ENCODE results near the gene STAM2.
"Not testable (repeated sequence)": the region's sequence is repeated elsewhere in the genome, so short reads cannot be mapped to it uniquely, and the experiment has no call there.

The STAM2 gene

DNA sequence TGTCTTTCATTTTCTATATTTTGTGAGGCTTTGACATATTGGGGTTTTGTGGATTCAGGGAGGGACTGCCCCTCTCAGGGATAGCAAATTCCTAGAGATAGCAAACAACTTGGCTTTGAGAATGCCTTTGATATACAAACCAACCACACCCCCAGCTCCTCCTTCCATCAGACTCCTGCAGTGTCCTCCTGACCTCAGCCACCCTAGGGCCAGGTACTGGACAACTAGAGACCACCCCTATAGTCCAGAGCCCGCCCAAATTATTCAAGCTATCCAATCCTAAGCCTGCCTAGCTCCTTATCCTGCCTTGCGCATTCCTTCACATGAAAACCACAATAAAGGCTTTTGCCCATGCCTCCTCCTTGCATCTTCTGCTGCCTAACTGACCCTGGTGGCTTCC is 22.9 kb upstream of the STAM2 start:
- TF ChIP-seq, protein P1, sequence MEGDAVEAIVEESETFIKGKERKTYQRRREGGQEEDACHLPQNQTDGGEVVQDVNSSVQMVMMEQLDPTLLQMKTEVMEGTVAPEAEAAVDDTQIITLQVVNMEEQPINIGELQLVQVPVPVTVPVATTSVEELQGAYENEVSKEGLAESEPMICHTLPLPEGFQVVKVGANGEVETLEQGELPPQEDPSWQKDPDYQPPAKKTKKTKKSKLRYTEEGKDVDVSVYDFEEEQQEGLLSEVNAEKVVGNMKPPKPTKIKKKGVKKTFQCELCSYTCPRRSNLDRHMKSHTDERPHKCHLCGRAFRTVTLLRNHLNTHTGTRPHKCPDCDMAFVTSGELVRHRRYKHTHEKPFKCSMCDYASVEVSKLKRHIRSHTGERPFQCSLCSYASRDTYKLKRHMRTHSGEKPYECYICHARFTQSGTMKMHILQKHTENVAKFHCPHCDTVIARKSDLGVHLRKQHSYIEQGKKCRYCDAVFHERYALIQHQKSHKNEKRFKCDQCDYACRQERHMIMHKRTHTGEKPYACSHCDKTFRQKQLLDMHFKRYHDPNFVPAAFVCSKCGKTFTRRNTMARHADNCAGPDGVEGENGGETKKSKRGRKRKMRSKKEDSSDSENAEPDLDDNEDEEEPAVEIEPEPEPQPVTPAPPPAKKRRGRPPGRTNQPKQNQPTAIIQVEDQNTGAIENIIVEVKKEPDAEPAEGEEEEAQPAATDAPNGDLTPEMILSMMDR (IDR thresholded peaks at IDR 0.05) = no peak
- no peak overlapping the region for H3K27ac ChIP-seq
- H3K79me2 ChIP-seq = no peaks in the 10 kb centered on the region
- H3K27me3 ChIP-seq (ENCODE audit: control insufficient read depth, insufficient read depth, low read length) = no peaks in the 10 kb centered on the region
- H3K36me3 ChIP-seq (ENCODE audit: control insufficient read depth, insufficient read depth, low read length) = no peaks in the 10 kb centered on the region
- H3K9ac ChIP-seq = no peak overlapping the region
- H3K4me3 ChIP-seq (ENCODE audit: low read depth, low read length) = no peak overlapping the region
- no peak overlapping the region for H2AFZ ChIP-seq
- no peak overlapping the region for H3K4me2 ChIP-seq (ENCODE audit: low read length)
- H3K4me1 ChIP-seq = no peaks in the 10 kb centered on the region
- no peaks in the 10 kb centered on the region for H3K9me3 ChIP-seq (ENCODE audit: control insufficient read depth, low read length)

DNA sequence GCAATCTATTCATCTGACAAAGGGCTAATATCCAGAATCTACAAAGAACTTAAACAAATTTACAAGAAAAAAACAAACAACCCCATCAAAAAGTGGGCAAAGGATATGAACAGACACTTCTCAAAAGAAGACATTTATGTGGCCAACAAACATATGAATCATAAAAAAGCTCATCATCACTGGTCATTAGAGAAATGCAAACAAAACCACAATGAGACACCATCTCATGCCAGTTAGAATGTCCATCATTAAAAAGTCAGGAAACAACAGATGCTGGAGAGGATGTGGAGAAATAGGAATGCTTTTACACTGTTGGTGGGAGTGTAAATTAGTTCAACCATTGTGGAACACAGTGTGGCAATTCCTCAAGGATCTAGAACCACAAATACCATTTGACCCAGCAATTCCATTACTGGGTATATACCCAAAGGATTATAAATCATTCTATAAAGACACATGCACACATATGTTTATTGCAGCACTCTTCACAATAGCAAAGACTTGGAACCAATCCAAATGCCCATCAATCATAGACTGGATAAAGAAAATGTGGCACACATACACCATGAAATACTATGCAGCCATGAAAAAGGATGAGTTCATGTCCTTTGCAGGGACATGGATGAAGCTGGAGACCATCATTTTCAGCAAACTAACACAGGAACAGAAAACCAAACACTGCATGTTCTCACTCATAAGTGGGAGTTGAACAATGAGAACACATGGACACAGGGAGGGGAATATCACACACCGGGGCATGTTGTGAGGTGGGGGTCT is 22.1 kb upstream of the STAM2 start:
- not testable (repeated sequence) for H3K4me1 ChIP-seq; H3K9ac ChIP-seq; H3K27ac ChIP-seq; H3K4me2 ChIP-seq (ENCODE audit: low read length); H2AFZ ChIP-seq; H3K9me3 ChIP-seq (ENCODE audit: control insufficient read depth, low read length); H3K79me2 ChIP-seq; H3K27me3 ChIP-seq (ENCODE audit: control insufficient read depth, insufficient read depth, low read length); H3K36me3 ChIP-seq (ENCODE audit: control insufficient read depth, insufficient read depth, low read length); H3K4me3 ChIP-seq (ENCODE audit: low read depth, low read length)

DNA sequence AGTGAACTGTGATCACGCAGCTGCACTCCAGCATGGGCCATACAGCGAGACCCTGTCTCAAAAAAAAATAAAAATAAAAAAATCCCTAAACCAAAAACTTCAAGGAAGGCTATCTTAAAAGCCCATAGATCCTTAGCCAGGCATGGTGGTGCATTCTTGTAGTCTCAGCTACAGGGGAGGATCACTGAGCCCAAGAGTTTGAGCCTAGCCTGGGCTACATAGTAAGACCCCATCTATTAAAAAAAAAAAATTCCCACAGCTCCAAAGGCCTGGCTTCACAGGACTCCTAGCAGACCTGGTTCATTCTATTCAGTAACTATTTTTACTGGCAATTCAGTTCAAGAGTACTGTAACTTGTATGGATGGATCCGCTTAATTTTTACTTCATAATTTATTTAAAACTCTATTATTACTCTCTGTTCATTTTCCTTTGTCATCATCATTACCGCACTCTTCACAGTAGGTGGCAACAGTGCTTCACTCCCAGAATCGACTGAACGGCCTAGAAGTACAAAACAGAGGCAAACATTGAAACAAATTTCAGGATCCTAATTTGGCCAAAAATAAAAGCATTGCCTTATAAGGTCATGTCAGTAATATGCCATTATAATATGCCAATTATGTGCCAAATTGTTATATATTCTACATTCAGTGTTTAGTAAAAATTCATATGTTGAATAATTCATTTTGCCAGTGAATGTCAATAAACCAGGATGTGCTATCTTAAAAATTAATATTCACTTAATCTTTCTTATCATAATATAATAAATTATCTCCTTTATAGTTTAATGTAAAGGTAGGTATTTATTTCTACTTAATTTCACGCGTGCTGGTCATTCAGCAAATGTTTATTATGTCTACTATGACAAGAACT is 14.3 kb upstream of the STAM2 start:
- Histone ChIP-seq H2AFZ (no peak overlapping the region), H3K79me2 (no peaks in the 10 kb centered on the region), H3K4me1 (no peaks in the 10 kb centered on the region), H3K4me3 (ENCODE audit: low read depth, low read length) (no peak overlapping the region), H3K4me2 (ENCODE audit: low read length) (no peak overlapping the region), H3K27ac (no peak overlapping the region), H3K9me3 (ENCODE audit: control insufficient read depth, low read length) (no peaks in the 10 kb centered on the region), H3K27me3 (ENCODE audit: control insufficient read depth, insufficient read depth, low read length) (no peaks in the 10 kb centered on the region), H3K36me3 (ENCODE audit: control insufficient read depth, insufficient read depth, low read length) (no peaks in the 10 kb centered on the region), H3K9ac (no peak overlapping the region)
- TF ChIP-seq, protein P1 (IDR thresholded peaks at IDR 0.05) = peak; percentile 85

DNA sequence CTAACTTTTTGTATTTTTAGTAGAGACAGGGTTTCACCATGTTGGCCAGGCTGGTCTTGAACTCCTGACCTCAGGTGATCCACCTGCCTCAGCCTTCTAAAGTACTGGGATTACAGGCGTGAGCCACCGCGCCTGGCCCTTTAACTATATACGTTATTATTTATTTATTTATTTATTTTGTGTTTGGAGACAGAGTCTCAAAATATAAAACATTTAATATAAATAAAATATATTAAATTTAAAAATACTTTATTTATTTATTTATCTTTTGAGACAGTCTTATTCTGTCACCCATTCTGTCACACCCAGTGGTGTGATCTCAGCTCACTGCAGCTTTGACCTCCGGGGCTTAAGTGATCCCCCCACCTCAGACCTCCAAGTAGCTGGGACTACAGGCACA is 11.2 kb upstream of the STAM2 start:
- H3K27ac ChIP-seq; H3K9ac ChIP-seq; H3K27me3 ChIP-seq (ENCODE audit: control insufficient read depth, insufficient read depth, low read length); H3K9me3 ChIP-seq (ENCODE audit: control insufficient read depth, low read length); H3K4me1 ChIP-seq; H3K4me3 ChIP-seq (ENCODE audit: low read depth, low read length); H2AFZ ChIP-seq; H3K36me3 ChIP-seq (ENCODE audit: control insufficient read depth, insufficient read depth, low read length); H3K79me2 ChIP-seq; H3K4me2 ChIP-seq (ENCODE audit: low read length): not testable (repeated sequence)

DNA sequence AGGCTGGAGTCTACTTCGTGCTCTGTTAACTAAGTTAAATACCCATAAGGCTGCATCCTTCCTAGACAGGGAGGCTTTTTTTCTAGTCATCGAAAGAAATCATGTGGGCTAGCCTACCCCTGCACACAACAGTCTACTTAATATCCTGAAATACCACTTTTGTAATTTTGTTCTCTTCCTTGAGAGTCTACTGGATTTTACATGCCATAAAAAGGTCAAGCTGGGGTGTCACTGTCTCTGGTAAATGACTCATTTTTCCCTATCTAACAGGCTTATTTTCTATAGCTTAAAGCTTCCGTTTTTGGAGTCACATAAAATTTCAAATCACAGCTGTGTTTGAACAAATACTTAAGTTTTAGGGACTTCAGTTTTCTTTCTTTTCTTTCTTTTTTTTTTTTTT is 10.7 kb upstream of the STAM2 start:
- TF ChIP-seq, protein P1 (IDR thresholded peaks at IDR 0.05) = no peak
- Histone ChIP-seq H3K4me2 (ENCODE audit: low read length) (no peak overlapping the region), H3K27me3 (ENCODE audit: control insufficient read depth, insufficient read depth, low read length) (no peaks in the 10 kb centered on the region), H3K9me3 (ENCODE audit: control insufficient read depth, low read length) (no peaks in the 10 kb centered on the region), H2AFZ (no peak overlapping the region), H3K79me2 (no peaks in the 10 kb centered on the region), H3K27ac (no peak overlapping the region), H3K36me3 (ENCODE audit: control insufficient read depth, insufficient read depth, low read length) (no peaks in the 10 kb centered on the region), H3K4me1 (no peaks in the 10 kb centered on the region), H3K9ac (no peak overlapping the region), H3K4me3 (ENCODE audit: low read depth, low read length) (no peak overlapping the region)

Measured in parathyroid adenoma (tissue), 2 donors.